ENCODE results near the gene PTPRN2.

PTPRN2 gene

GRCh38 chr7:158110034-158110590 is 477.5 kb downstream of the PTPRN2 start:
- no peak for DNase-seq (ENCODE audit: extremely low read depth, low read depth)
- no peak for TF ChIP-seq CTCF (IDR thresholded peaks at IDR 0.05; ENCODE audit: low read depth, low read length)

- TF ChIP-seq CTCF (IDR thresholded peaks at IDR 0.05; ENCODE audit: low read depth, low read length): no peak
- no peak for DNase-seq (ENCODE audit: extremely low read depth, low read depth)
These were observed 478.1 kb downstream of the PTPRN2 start for GRCh38 chr7:158109364-158110033.

DNA sequence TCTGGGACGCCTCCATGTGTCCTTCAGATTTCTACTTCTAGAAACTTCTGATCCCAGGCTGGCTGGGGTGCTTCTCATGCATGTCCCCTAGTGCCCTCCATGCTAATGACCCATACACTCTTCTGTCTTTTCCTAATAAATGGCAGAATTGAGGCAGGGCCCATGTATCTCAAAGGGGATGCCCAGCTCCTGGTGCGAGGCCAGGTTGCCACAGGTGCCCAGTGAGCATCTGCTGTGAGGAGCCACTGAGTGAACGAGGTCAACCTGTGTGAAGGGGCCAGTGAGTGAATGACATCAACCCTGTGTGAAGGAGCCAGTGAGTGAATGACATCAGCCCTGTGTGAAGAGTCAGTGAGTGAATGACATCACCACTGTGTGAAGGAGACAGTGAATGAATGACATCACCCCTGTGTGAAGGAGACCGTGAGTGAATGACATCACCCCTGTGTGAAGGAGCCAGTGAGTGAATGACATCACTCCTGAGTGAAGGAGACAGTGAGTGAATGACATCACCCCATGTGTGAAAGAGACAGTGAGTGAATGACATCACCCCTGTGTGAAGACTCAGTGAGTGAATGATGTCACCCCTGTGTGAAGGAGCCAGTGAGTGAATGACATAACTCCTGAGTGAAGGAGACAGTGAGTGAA is 478.9 kb downstream of the PTPRN2 start:
- TF ChIP-seq CTCF (IDR thresholded peaks at IDR 0.05; ENCODE audit: low read depth, low read length): no peak
- no peak for DNase-seq (ENCODE audit: extremely low read depth, low read depth)

- no peak for TF ChIP-seq CTCF (IDR thresholded peaks at IDR 0.05; ENCODE audit: low read depth, low read length)
- DNase-seq (ENCODE audit: extremely low read depth, low read depth): no peak
These were observed 479.8 kb downstream of the PTPRN2 start for GRCh38 chr7:158107806-158108205.

- DNase-seq (ENCODE audit: extremely low read depth, low read depth): no peak
- TF ChIP-seq CTCF (IDR thresholded peaks at IDR 0.05; ENCODE audit: low read depth, low read length): no peak
These were observed 481.4 kb downstream of the PTPRN2 start for GRCh38 chr7:158106272-158106671.

- DNase-seq (ENCODE audit: extremely low read depth, low read depth): no peak
- no peak for TF ChIP-seq CTCF (IDR thresholded peaks at IDR 0.05; ENCODE audit: low read depth, low read length)
These were observed 484.2 kb downstream of the PTPRN2 start for GRCh38 chr7:158103378-158103777.

DNA sequence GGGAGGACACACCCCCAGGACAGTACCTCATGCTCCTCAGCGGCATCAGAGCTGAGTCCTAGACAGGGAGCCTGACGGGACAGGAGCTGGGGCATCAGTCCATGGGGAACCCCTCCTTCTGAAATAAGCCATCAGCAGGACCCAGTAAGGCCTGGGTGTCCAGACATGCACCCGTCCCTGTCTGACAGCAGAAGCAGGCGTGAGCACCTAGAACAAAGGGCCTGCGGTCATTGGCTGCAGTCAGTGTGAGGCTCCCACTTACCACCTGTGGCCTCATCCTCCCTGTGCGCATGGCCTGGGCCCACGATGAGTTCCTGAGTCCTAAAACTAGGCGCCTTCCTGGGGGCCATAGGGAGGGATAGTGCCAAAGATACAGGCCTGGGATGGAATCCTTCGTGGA is 484.7 kb downstream of the PTPRN2 start:
- TF ChIP-seq CTCF (IDR thresholded peaks at IDR 0.05; ENCODE audit: low read depth, low read length): no peak
- DNase-seq (ENCODE audit: extremely low read depth, low read depth): no peak

Data from AG09319 (cell line).